T-helper 22 cell (primary cell): Measurements from ENCODE around the gene ANKRD60.

Experiments
- DNase-seq: peaks from one replicate; pipeline ENCODE4 v3.0.0-alpha.2; 2020; ENCODE audit warnings: low read depth

ANKRD60 gene

GRCh38 chr20:58192567-58192966 is 35.9 kb downstream of the ANKRD60 start:
- no peak for DNase-seq

DNA sequence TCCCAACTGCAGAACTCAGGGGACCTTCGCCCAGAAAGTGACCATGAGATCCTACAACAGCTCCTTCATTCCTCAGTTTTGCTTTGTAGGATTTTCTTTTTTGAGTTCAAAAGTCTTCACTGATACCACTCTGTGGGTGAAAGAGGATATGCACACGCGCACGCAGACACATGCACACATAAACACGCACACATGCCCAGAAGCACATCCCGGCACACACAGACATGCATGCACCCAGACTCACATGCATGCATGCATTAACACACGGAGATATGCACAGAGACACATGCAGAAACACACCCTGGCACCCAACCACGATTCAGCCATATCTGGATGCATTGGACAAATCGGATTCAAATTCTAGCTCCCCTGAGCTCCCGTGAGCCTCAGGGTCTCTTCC is 36.4 kb downstream of the ANKRD60 start:
- DNase-seq: no peak

DNA sequence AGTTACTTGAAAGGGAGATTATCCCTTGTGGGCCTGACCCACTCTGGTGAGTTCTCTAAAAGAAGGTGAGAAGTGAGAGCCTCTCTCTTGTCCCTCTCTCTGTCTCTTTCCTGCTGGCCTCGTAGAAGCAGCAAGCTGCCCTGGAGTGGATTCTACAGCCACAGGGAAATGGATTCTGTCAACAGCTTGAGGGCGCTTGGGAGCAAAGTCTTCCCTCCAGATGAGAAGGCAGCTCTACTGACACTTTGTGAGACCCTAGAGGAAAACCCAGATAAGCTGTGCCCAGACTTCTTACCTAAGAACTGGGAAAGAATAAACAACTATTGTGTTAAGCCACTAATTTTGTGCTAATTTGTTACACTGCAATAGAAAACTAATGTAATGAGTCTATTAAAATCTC is 39.9 kb downstream of the ANKRD60 start:
- no peak for DNase-seq

- DNase-seq: no peak
These were observed 43.5 kb downstream of the ANKRD60 start for GRCh38 chr20:58184984-58185383.

DNA sequence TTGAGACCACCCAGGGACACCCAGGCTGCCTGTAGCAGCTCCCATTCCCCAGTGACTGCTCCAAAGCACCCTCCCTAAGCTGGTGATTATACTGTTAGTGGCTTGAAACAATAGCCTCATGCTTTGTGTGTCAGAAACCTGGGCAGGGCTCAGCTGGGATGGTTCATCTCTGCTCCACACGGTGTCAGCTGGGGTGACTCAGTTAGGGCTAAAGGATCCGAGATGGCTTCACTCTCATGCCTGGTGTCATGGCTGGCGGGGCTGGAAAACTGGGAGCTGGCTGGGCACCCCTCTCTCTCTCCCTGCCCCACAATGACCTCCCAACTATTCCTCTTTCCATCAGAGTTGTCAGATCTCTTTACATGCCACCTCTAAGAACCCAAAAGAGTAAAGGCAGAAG is 44.4 kb downstream of the ANKRD60 start:
- no peak for DNase-seq

GRCh38 chr20:58182521-58183140 is 45.8 kb downstream of the ANKRD60 start:
- DNase-seq: no peak

GRCh38 chr20:58179432-58180099 is 48.9 kb downstream of the ANKRD60 start:
- DNase-seq: peak; percentile 5

DNA sequence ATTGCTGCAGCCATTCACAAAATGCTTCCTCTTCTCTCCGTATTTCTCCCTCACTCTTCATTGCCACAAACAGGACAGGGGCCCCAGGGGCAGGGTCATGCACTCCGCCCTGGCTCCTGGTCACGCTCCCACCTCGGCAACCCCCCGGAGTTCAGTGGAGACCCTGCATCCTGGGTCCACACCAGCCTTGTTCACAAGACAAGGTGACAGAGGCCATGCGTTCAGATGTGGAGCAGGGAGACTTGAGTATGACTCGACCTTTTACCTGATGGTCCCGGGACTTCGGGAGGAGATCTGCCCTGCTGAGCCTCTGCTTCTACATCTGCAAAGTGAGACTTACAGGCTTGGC is 49.4 kb downstream of the ANKRD60 start:
- no peak for DNase-seq

DNA sequence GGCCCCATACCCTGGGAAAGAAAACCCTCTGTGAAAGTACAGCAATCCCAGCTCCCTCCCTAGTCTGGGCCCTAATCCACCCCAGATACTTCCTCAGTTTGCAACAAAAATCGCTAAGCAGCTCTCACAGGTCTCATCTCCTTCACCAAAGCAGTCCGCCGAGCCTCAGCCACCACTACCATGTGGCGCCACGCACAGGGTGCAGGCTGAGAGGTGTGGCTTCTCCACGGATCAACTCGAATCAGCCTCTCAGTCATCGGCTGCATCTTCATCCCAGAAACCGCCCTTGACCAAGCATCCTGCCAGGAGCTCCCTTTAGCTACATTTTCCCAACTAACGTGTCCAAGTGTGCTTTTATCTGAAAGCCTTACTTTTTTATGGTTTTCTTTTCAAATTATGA is 50.7 kb downstream of the ANKRD60 start:
- DNase-seq: no peak

DNA sequence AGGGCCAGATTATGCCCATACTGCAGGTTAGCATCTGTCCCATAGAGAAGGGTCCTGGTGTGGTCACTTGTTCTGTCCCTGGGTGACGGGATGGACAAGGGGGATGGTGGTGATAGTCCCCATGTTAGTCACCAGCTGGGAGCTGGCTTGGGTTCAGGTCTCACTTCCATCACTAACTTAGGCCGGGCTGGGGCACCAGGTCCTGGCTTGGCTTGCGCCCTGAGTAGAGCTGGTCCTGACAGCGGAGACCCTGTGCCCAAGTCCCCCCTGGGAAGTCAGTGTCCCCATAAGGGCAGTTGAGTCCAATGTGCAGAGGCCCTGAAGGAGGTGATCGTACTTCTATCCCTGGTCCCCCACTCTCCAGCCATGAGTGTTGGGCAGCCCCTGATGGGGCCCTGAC is 52.6 kb downstream of the ANKRD60 start:
- DNase-seq: no peak

GRCh38 chr20:58175425-58175824 is 53.0 kb downstream of the ANKRD60 start:
- DNase-seq: no peak

DNA sequence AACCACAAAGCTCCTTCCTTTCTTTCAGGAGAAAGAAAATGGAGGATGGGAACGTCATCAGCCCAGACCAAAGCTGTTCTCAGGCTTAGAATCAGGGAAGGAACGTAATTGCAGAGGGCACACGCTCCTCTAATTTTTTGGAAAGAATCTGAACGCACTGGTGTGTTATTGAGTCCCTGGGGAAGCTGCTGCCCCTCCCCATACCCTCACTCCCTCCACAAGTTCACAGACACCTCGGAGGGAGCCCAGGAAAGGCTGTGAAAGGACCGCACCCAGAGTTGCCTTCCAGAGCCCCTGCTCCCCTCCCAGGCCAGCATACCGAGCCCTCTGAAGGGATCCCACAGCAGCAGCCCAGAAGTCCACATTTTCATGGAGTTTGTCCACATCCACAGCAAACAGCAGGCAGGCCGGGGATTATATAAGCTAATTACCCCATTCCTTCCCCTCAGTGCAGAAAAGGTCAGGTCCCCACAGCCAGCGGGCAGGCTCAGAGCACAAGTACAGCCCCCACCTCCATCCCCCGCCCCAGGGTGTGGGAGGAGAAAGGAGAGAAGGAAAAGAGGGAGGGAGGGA is 53.7 kb downstream of the ANKRD60 start:
- DNase-seq: no peak

- DNase-seq: no peak
These were observed 54.3 kb downstream of the ANKRD60 start for GRCh38 chr20:58173930-58174707.

GRCh38 chr20:58173091-58173490 is 55.4 kb downstream of the ANKRD60 start:
- no peak for DNase-seq

DNA sequence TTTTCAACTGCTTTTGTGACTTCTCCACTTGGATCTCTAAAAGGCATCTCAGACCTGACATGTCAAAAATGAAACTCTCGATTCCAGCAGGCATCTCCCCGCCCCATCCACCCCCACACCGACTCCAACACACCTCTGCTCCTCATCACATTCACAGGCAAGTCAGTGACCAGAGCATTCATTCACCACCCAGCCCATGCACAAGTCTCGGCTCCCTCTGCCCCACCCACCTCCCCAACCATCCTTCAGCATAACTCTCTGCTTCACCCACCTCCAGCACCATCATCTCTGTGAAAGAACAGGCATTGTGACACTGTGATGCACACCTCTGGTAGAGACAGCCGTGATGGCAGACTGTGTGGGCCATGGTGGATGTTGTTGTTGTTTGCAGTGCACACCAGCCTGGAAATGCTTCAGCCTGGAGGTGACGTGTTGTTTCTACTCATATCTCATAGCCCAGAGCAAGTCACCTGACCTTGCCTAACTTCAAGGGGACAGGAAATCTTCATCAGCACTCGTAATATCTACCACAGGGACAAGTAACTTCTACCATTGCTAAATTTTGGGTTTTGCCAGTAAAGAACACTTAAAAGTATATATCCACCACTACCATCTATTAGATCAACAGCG is 56.5 kb downstream of the ANKRD60 start:
- no peak for DNase-seq

DNA sequence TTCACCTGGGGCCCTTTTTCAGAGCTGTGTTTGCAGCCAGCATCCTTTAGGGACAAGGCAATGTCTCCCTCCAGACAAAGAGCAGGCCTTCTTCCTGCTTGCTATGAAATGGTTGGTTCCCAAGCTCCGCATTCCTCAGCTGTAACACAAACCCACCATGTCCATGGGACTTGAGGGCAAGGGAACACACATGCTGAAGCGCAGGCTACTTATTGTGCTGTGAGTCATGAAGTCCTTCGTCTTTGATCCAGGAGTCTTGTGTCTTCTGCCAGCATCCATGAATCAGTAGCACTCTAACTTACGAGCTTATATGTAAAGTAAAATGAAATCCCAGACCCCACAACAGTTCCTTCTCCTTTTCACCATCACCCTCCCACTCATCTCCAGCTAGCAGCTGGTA is 59.0 kb downstream of the ANKRD60 start:
- no peak for DNase-seq

DNA sequence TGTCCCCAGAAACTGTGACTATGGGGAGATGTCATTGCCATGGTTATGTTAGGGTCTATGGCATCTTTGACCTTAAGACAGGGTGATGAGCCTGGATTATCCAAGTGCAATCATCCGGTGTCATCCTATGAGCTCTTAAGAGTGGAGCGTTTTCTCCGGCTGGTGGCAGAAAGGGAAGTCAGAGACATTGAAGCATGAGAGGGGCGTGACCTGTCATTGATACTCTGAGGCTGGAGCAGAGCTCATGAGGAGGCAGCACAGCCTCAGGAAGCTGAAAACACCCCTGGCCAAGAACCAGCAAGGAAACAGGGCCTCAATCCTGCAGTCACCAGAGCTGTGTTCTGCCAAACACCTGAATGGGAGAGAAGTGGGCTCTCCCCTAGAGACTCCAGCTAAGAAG is 59.6 kb downstream of the ANKRD60 start:
- no peak for DNase-seq

DNA sequence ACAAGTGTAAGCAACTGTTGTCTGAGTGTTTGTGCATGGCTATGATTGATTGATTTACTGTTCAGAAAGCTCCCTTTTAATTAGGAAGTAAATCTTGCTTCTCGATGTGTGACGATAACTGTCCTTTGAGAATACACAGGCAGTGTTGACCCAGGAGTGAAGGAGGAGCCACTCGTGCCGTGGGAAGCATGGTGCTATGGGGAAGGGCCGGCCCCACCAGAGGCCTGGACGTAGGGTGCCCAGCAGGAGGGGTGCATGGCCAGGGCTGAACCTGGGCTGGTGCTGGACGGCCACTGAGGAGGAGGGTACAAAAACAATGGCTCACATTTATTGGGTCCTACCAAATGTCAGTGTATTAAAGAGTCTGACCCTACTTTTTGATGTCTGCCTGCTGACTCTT is 60.7 kb downstream of the ANKRD60 start:
- no peak for DNase-seq
